Measurements from ENCODE around the gene ZNF653. TPM values are rescaled to one million over a fixed set of nuclear protein-coding genes. Genes with fewer than 3 reads are reported as not detected.
A peak's percentile ranks its signal among the peaks of the same experiment; 100 is the strongest.

The ZNF653 gene
- total RNA-seq, 1 donor from 2014 or later = 14.1 TPM

GRCh38 chr19:11540645-11541044, 35.0 kb upstream of the ZNF653 start:
- no peak overlapping the region for H3K27ac Mint-ChIP-seq
- H3K36me3 Mint-ChIP-seq (ENCODE audit: low read depth) = no peaks in the 10 kb centered on the region
- POLR2A ChIA-PET = interaction anchor here (1.3 kb wide), 1 partner anchor 46 kb away, joined by 3 read pairs; no protein-coding TSS in a partner anchor
- peaks cover 8% of the 10 kb centered on the region for H3K4me1 Mint-ChIP-seq
- H3K9me3 Mint-ChIP-seq = no peaks in the 10 kb centered on the region
- CTCF ChIA-PET = no interaction called here
- DNase-seq (no peak), ATAC-seq (ENCODE audit: low read depth) (no peak)
- intact Hi-C loops (cut with micrococcal nuclease) = no loop called here
- peaks cover 14% of the 10 kb centered on the region for H3K27me3 Mint-ChIP-seq
- no peak overlapping the region for H3K4me3 Mint-ChIP-seq
- TF ChIP-seq CTCF (IDR thresholded peaks at IDR 0.05) = no peak

GRCh38 chr19:11539495-11540365, 34.1 kb upstream of the ZNF653 start:
- TF ChIP-seq CTCF (IDR thresholded peaks at IDR 0.05) = no peak
- DNase-seq = no peak
- peaks cover 15% of the 10 kb centered on the region for H3K4me1 Mint-ChIP-seq
- H3K36me3 Mint-ChIP-seq (ENCODE audit: low read depth) = no peaks in the 10 kb centered on the region
- ChIA-PET POLR2A (interaction anchor here (1.3 kb wide), 1 partner anchor 47 kb away, joined by 3 read pairs; no protein-coding TSS in a partner anchor), CTCF (no interaction called here)
- no peak for ATAC-seq (ENCODE audit: low read depth)
- H3K27me3 Mint-ChIP-seq = peaks cover 14% of the 10 kb centered on the region
- H3K4me3 Mint-ChIP-seq = no peak overlapping the region
- H3K27ac Mint-ChIP-seq = no peak overlapping the region
- no peaks in the 10 kb centered on the region for H3K9me3 Mint-ChIP-seq
- intact Hi-C loops (cut with micrococcal nuclease) = no loop called here

DNA sequence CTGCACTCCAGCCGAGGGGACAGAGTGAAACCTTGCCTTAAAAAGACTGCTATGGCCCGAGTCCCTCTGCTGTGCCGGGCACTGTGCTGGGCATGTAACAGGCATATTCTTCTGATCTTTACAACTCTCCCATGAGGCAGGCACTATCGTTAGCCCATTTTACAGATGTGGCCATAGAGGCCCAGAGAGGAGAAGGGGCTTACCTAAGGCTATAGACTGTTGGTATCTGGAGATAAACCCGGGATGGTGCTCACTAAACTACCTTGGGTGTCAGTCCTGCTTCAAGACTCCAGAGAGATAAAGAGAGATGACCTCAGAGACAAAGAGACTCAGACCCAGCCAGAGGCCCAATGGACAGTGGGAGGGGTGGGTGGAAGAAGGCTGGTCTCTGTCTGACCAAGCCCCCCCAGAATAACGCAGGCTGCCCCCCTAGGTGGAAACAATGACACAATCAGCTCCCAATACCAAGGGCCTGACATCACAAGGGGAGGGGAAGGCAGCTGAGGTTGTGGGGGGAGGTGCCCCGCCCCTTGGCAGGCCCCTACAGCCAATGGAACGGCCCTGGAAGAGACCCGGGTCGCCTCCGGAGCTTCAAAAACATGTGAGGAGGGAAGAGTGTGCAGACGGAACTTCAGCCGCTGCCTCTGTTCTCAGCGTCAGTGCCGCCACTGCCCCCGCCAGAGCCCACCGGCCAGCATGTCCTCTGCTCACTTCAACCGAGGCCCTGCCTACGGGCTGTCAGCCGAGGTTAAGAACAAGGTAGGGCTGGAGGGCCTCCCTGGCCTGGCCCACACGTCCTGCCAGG, 32.8 kb upstream of the ZNF653 start, which contains the start of gene CNN1:
Gene CNN1 (plus strand): TSS at position 620 of the 805 bp plus-strand sequence. CDS start 77 bp downstream, at position 697.
- H3K27me3 Mint-ChIP-seq = peaks cover 14% of the 10 kb centered on the region
- H3K27ac Mint-ChIP-seq = no peak within 1 kb of the TSS
- H3K4me1 Mint-ChIP-seq = peaks cover 23% of the 10 kb centered on the region
- intact Hi-C loops (cut with micrococcal nuclease) = no loop called here
- H3K4me3 Mint-ChIP-seq = no peak within 1 kb of the TSS
- ATAC-seq (ENCODE audit: low read depth) (no peak), DNase-seq (no peak)
- H3K36me3 Mint-ChIP-seq (ENCODE audit: low read depth) = no peaks in the 10 kb centered on the region
- CTCF ChIA-PET = no interaction called here
- POLR2A ChIA-PET = no interaction called here
- TF ChIP-seq CTCF (IDR thresholded peaks at IDR 0.05) = no peak
- no peaks in the 10 kb centered on the region for H3K9me3 Mint-ChIP-seq

- CTCF ChIA-PET = interaction anchor here (0.5 to 1.9 kb wide), 11 partner anchors 11 to 825 kb away, joined by 3 to 21 read pairs (median 4); partner anchors contain the start of gene ELOF1
- peak; percentile 92 for ATAC-seq (ENCODE audit: low read depth)
- peak overlapping the region; percentile 67 for H3K27ac Mint-ChIP-seq
- DNase-seq = peak; percentile 96
- intact Hi-C loops (cut with micrococcal nuclease) = loop anchor here (1.0 to 2.0 kb wide), 3 partner anchors 23 to 51 kb away; partner anchors contain the start of genes ELOF1 and ZNF653
- no peaks in the 10 kb centered on the region for H3K9me3 Mint-ChIP-seq
- H3K4me3 Mint-ChIP-seq = peak overlapping the region; percentile 68
- POLR2A ChIA-PET = interaction anchor here (0.5 to 1.5 kb wide), 9 partner anchors 23 to 891 kb away, joined by 3 to 7 read pairs (median 5); partner anchors contain the start of genes ACP5, ELOF1 and SWSAP1
- no peak for TF ChIP-seq CTCF (IDR thresholded peaks at IDR 0.05)
- H3K27me3 Mint-ChIP-seq = peaks cover 14% of the 10 kb centered on the region
- H3K4me1 Mint-ChIP-seq = peaks cover 23% of the 10 kb centered on the region
- no peaks in the 10 kb centered on the region for H3K36me3 Mint-ChIP-seq (ENCODE audit: low read depth)
Measured at GRCh38 chr19:11535792-11536595, 30.4 kb upstream of the ZNF653 start.
